Measurements from ENCODE around the gene PLXNA2.

The PLXNA2 gene

DNA sequence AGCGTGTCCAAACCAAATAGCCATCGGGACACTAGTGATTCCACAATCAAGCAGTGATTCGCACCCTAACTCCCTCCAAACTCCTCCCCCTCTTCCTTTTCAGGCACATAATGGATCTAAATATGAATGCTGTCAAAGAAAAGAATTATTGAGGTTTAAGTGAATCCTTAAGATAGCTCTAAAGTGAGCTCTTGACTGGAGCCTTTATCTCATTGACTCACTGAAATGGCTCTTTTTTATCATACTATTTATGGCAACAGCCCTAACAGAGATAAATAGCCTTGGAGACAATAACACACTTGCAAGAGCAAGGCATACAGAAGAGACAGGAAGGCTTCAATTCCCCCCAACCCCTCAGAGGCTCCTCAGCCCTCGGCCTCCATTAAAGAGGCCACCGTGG, 143.3 kb downstream of the PLXNA2 start:
- TF ChIP-seq, protein P1, sequence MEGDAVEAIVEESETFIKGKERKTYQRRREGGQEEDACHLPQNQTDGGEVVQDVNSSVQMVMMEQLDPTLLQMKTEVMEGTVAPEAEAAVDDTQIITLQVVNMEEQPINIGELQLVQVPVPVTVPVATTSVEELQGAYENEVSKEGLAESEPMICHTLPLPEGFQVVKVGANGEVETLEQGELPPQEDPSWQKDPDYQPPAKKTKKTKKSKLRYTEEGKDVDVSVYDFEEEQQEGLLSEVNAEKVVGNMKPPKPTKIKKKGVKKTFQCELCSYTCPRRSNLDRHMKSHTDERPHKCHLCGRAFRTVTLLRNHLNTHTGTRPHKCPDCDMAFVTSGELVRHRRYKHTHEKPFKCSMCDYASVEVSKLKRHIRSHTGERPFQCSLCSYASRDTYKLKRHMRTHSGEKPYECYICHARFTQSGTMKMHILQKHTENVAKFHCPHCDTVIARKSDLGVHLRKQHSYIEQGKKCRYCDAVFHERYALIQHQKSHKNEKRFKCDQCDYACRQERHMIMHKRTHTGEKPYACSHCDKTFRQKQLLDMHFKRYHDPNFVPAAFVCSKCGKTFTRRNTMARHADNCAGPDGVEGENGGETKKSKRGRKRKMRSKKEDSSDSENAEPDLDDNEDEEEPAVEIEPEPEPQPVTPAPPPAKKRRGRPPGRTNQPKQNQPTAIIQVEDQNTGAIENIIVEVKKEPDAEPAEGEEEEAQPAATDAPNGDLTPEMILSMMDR (IDR thresholded peaks at IDR 0.05; ENCODE audit: borderline replicate concordance, extremely low read depth, low read length, poor library complexity, severe bottlenecking) = no peak
- TF ChIP-seq EZH2 (IDR thresholded peaks at IDR 0.05; ENCODE audit: borderline replicate concordance, low read depth, low read length, severe bottlenecking) = no peak
- H2AFZ ChIP-seq (ENCODE audit: low read depth, low read length) = no peak overlapping the region
- ATAC-seq (ENCODE audit: insufficient read depth, low read depth) (no peak), DNase-seq (no peak)
- H3K27ac ChIP-seq (ENCODE audit: low read length) = no peak overlapping the region
- no peak overlapping the region for H3K4me3 ChIP-seq (ENCODE audit: low read depth in 1 of 2, low read length in 2 of 2)
- no peaks in the 10 kb centered on the region for H3K9me3 ChIP-seq (ENCODE audit: insufficient read depth, low read length, severe bottlenecking)
- no peaks in the 10 kb centered on the region for H3K4me1 ChIP-seq (ENCODE audit: insufficient read depth, low read length)
- H3K27me3 ChIP-seq (ENCODE audit: insufficient read depth, low read length, poor library complexity) = peaks cover 19% of the 10 kb centered on the region
- H3K9ac ChIP-seq (ENCODE audit: low read depth, low read length) = no peak overlapping the region
- no peaks in the 10 kb centered on the region for H4K20me1 ChIP-seq (ENCODE audit: insufficient read depth, low read length)
- H3K4me2 ChIP-seq (ENCODE audit: insufficient read depth, low read length) = no peak overlapping the region
- no peaks in the 10 kb centered on the region for H3K36me3 ChIP-seq (ENCODE audit: insufficient read depth, low read length)
- no peaks in the 10 kb centered on the region for H3K79me2 ChIP-seq (ENCODE audit: insufficient read depth, low read length)

DNA sequence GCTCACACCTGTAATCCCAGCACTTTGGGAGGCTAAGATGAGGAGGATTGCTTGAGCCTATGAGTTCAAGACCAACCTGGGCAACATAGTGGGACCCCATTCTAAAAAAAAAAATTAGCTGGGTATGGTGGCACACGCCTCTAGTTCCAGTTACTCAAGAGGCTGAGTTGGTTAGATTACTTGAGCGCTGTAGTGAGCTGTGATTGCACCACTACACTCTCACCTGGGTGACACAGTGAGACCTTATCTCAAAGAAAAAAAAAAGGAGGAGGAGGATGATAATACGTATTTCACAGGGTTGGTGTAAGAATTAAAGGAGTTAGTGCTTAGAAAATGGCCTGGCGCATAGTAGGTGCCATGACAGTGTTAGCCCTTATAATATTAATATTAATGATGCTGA, 144.1 kb downstream of the PLXNA2 start:
- no peaks in the 10 kb centered on the region for H3K36me3 ChIP-seq (ENCODE audit: insufficient read depth, low read length)
- H4K20me1 ChIP-seq (ENCODE audit: insufficient read depth, low read length) = no peaks in the 10 kb centered on the region
- no peaks in the 10 kb centered on the region for H3K4me1 ChIP-seq (ENCODE audit: insufficient read depth, low read length)
- H3K9me3 ChIP-seq (ENCODE audit: insufficient read depth, low read length, severe bottlenecking) = no peaks in the 10 kb centered on the region
- H2AFZ ChIP-seq (ENCODE audit: low read depth, low read length) = no peak overlapping the region
- H3K27me3 ChIP-seq (ENCODE audit: insufficient read depth, low read length, poor library complexity) = peaks cover 18% of the 10 kb centered on the region
- H3K27ac ChIP-seq (ENCODE audit: low read length) = no peak overlapping the region
- no peak overlapping the region for H3K4me3 ChIP-seq (ENCODE audit: low read depth in 1 of 2, low read length in 2 of 2)
- ATAC-seq (ENCODE audit: insufficient read depth, low read depth) = no peak
- H3K4me2 ChIP-seq (ENCODE audit: insufficient read depth, low read length) = no peak overlapping the region
- TF ChIP-seq, protein P1 (IDR thresholded peaks at IDR 0.05; ENCODE audit: borderline replicate concordance, extremely low read depth, low read length, poor library complexity, severe bottlenecking) = no peak
- TF ChIP-seq EZH2 (IDR thresholded peaks at IDR 0.05; ENCODE audit: borderline replicate concordance, low read depth, low read length, severe bottlenecking) = no peak
- H3K9ac ChIP-seq (ENCODE audit: low read depth, low read length) = no peak overlapping the region
- no peaks in the 10 kb centered on the region for H3K79me2 ChIP-seq (ENCODE audit: insufficient read depth, low read length)
- DNase-seq = no peak

DNA sequence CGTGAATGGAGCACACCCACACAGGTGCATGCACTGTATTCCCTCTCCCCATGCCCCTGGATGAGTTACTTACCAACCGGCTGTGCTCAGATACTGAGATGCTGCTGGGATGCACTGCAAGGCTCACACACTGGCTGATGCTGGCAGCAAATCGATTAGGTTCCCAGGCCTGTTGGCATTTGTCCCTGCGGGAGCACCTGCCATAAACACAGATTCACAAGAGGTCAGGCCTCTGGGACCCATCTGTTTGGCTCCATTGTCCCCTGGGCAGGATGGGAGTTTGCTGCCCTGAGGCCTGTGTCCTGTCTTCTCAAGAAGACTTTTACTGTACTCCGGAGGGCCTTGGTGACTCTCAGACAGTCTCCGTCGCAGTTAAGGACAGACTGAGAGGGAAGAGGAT, 145.4 kb downstream of the PLXNA2 start:
- TF ChIP-seq EZH2 (IDR thresholded peaks at IDR 0.05; ENCODE audit: borderline replicate concordance, low read depth, low read length, severe bottlenecking) = no peak
- TF ChIP-seq, protein P1 (IDR thresholded peaks at IDR 0.05; ENCODE audit: borderline replicate concordance, extremely low read depth, low read length, poor library complexity, severe bottlenecking) = no peak
- H3K36me3 ChIP-seq (ENCODE audit: insufficient read depth, low read length) = no peaks in the 10 kb centered on the region
- no peak overlapping the region for H3K9ac ChIP-seq (ENCODE audit: low read depth, low read length)
- H3K27me3 ChIP-seq (ENCODE audit: insufficient read depth, low read length, poor library complexity) = peaks cover 11% of the 10 kb centered on the region
- H3K4me3 ChIP-seq (ENCODE audit: low read depth in 1 of 2, low read length in 2 of 2) = no peak overlapping the region
- no peak overlapping the region for H2AFZ ChIP-seq (ENCODE audit: low read depth, low read length)
- H3K4me1 ChIP-seq (ENCODE audit: insufficient read depth, low read length) = no peaks in the 10 kb centered on the region
- no peak overlapping the region for H3K4me2 ChIP-seq (ENCODE audit: insufficient read depth, low read length)
- DNase-seq (no peak), ATAC-seq (ENCODE audit: insufficient read depth, low read depth) (no peak)
- no peak overlapping the region for H3K27ac ChIP-seq (ENCODE audit: low read length)
- H3K79me2 ChIP-seq (ENCODE audit: insufficient read depth, low read length) = no peaks in the 10 kb centered on the region
- no peaks in the 10 kb centered on the region for H4K20me1 ChIP-seq (ENCODE audit: insufficient read depth, low read length)
- no peaks in the 10 kb centered on the region for H3K9me3 ChIP-seq (ENCODE audit: insufficient read depth, low read length, severe bottlenecking)
